HTR-8/SVneo (cell line): ENCODE results near the gene TICRR.

ENCODE experiments used
- DNase-seq: peaks from one replicate; pipeline ENCODE4 v3.0.0; 2011; ENCODE audit warnings: low spot score, mixed read lengths; ENCODE audit not compliant: insufficient read length
- FAIRE-seq: peaks from 2 replicates; lab custom pipeline; 2011; peaks lifted over from hg19 to GRCh38; lab: Jason Lieb, UNC

The TICRR gene

GRCh38 chr15:89669941-89670340 lies 94.7 kb downstream of the TICRR start:
- no peak for FAIRE-seq
- DNase-seq = no peak

- FAIRE-seq (no peak), DNase-seq (no peak)
These were observed 95.8 kb downstream of the TICRR start for GRCh38 chr15:89670971-89671560.

GRCh38 chr15:89671687-89672086 lies 96.4 kb downstream of the TICRR start:
- FAIRE-seq = no peak

GRCh38 chr15:89672221-89673164 lies 97.2 kb downstream of the TICRR start:
- DNase-seq = no peak
- FAIRE-seq = no peak

More at GRCh38 chr15:89671687-89672086, 96.4 kb downstream of the TICRR start:
- DNase-seq = no peak

- DNase-seq = peak; percentile 26
- FAIRE-seq = no peak
These were observed 97.9 kb downstream of the TICRR start for GRCh38 chr15:89673165-89673512.

- DNase-seq (no peak), FAIRE-seq (no peak)
These were observed 99.3 kb downstream of the TICRR start for GRCh38 chr15:89674526-89674925.

- FAIRE-seq (no peak), DNase-seq (no peak)
These were observed 100.3 kb downstream of the TICRR start for GRCh38 chr15:89675606-89676005.

- FAIRE-seq (no peak), DNase-seq (no peak)
These were observed 102.1 kb downstream of the TICRR start for GRCh38 chr15:89677381-89677780.
